ENCODE results near the gene GNAO1. TPM values are rescaled to one million over a fixed set of nuclear protein-coding genes. Genes with fewer than 3 reads are reported as not detected.

Gene GNAO1
- total and polyA plus RNA-seq, 2 of the 13 experiments (the other 11 are each of a cell fraction or from before 2014, with no cell fraction given): not detected

DNA sequence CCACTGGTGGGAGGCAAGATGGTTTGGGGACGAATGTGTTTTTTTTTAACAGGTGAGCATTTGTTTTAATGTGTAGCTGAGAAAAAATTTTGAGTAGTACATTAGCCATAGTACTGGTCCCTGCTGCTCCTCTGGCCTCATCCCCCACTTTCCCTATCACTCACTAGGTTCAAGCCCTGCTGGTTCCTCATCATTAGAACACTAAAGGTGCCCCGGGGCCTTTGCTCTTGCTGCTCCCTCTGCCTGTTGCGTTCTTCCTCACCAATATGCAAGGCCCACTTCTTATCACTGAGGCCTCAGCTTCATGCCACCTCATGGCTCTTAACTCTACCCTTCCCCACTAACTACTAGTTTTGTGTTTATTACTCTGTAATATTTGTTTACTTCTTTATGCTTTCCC, 74.5 kb downstream of the GNAO1 start (continued):
- TF ChIP-seq PRDM4 (CRISPR knock-in tag; IDR thresholded peaks at IDR 0.05; ENCODE audit: borderline replicate concordance) (no peak), SRSF9 (IDR thresholded peaks at IDR 0.05; ENCODE audit: borderline replicate concordance, insufficient read depth, low read depth, low read length, poor library complexity, severe bottlenecking) (no peak)

GRCh38 chr16:56266641-56267607, 75.6 kb downstream of the GNAO1 start:
- no peak for DNase-seq (ENCODE audit: low spot score)
- CTCF ChIA-PET (ENCODE audit: low intra/inter-chr PET ratio, low total read pairs): no interaction called here
- Histone ChIP-seq H3K79me2 (ENCODE audit: insufficient read depth, low read length) (no peaks in the 10 kb centered on the region), H4K20me1 (ENCODE audit: insufficient read depth, low read length) (no peaks in the 10 kb centered on the region), H2AFZ (ENCODE audit: low read length) (no peak overlapping the region), H3K27me3 (ENCODE audit: control insufficient read depth in 1 of 2, insufficient read depth in 2 of 2, low read length in 2 of 2) (peaks cover 2 to 5% of the 10 kb centered on the region in 2 experiments; a peak in 3 of 5 replicates), H3K4me3 (replicated peaks in 1 of 3; ENCODE audit: insufficient read depth in 1 of 3, low read depth in 2 of 3, low read length in 3 of 3) (no peak overlapping the region), H3K9ac (ENCODE audit: insufficient read depth, low read depth, low read length) (no peak overlapping the region), H3K4me1 (ENCODE audit: insufficient read depth, low read length) (peaks cover 39% of the 10 kb centered on the region), H3K36me3 (replicated peaks in 1 of 2; ENCODE audit: control insufficient read depth in 1 of 2, insufficient read depth in 2 of 2, low read length in 2 of 2) (no peaks in the 10 kb centered on the region), H3K27ac (ENCODE audit: extremely low read length, insufficient read depth, low read length) (no peak overlapping the region), H3K9me3 (ENCODE audit: low read length) (no peaks in the 10 kb centered on the region), H3K4me2 (ENCODE audit: low read depth, low read length) (no peak overlapping the region)
- 37% methylated on average over 14 of the region's 17 CpGs for WGBS (ENCODE audit: low lambda C conversion rate)
- POLR2A ChIA-PET: no interaction called here
- no peak for FAIRE-seq
- no TSS peak for BruUV-seq (replicated peaks)
- intact Hi-C loops (cut with micrococcal nuclease; ENCODE audit: unreplicated experiment): no loop called here
- no peak for ATAC-seq
- in situ Hi-C loops (cut with HindIII; ENCODE audit: extremely low pct_ligation_motif_present, low pct_unique_long_range_greater_than_20kb): no loop called here
- TF ChIP-seq ZNF530 (CRISPR knock-in tag; IDR thresholded peaks at IDR 0.05; ENCODE audit: low read depth): no peak
- TF ChIP-seq ZBTB3 (CRISPR knock-in tag; IDR thresholded peaks at IDR 0.05; ENCODE audit: borderline replicate concordance, low read depth): no peak
- TF ChIP-seq, protein P1, sequence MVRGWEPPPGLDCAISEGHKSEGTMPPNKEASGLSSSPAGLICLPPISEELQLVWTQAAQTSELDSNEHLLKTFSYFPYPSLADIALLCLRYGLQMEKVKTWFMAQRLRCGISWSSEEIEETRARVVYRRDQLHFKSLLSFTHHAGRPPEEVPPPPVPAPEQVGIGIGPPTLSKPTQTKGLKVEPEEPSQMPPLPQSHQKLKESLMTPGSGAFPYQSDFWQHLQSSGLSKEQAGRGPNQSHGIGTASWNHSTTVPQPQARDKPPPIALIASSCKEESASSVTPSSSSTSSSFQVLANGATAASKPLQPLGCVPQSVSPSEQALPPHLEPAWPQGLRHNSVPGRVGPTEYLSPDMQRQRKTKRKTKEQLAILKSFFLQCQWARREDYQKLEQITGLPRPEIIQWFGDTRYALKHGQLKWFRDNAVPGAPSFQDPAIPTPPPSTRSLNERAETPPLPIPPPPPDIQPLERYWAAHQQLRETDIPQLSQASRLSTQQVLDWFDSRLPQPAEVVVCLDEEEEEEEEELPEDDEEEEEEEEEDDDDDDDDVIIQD (CRISPR knock-in tag; IDR thresholded peaks at IDR 0.05; ENCODE audit: low read depth): no peak
- no peak for TF ChIP-seq NR2F6 (IDR thresholded peaks at IDR 0.05)
- no peak for TF ChIP-seq NR2F6 (CRISPR knock-in tag; IDR thresholded peaks at IDR 0.05)
- TF ChIP-seq MZF1 (CRISPR knock-in tag; IDR thresholded peaks at IDR 0.05; ENCODE audit: borderline replicate concordance): no peak
- no peak for TF ChIP-seq MEIS1 (CRISPR knock-in tag; IDR thresholded peaks at IDR 0.05; ENCODE audit: borderline replicate concordance)

Measured in HepG2 (cell line).